ENCODE data around the gene HSPA6.

GRCh38 chr1:161511018-161511755 is 13.2 kb upstream of the HSPA6 start:
- no peak for TF ChIP-seq POLR2AphosphoS5 (IDR thresholded peaks at IDR 0.05; ENCODE audit: low read depth, low read length)
- TF ChIP-seq TAF1 (IDR thresholded peaks at IDR 0.05; ENCODE audit: borderline replicate concordance, insufficient read depth, low read length) = no peak
- no peak for TF ChIP-seq REST (IDR thresholded peaks at IDR 0.05; ENCODE audit: insufficient read depth in 1 of 2, low read depth in 2 of 2, low read length in 2 of 2)
- no peak for TF ChIP-seq SIN3A (IDR thresholded peaks at IDR 0.05; ENCODE audit: borderline replicate concordance, insufficient read depth, low read length)
- no peak for TF ChIP-seq FOXP2 (optimal IDR thresholded peaks at IDR 0.05; ENCODE audit: borderline replicate concordance, extremely low read depth, extremely low read length, insufficient read depth)
